Fibroblast of skin of left quadriceps (primary cell): ENCODE data around the gene FAM107A.

Experiments
- DNase-seq, 2 experiments: peaks; one replicate each; pipeline ENCODE4 v3.0.0-alpha.2; 2013; ENCODE audit warnings: low read depth in 2 of 2

The FAM107A gene

GRCh38 chr3:58591517-58592510 is 14.6 kb upstream of the FAM107A start:
- DNase-seq: no peak

GRCh38 chr3:58588030-58588614 is 10.9 kb upstream of the FAM107A start:
- peak in 1 of 2 experiments; percentile 17 for DNase-seq

GRCh38 chr3:58586776-58587192 is 9.6 kb upstream of the FAM107A start:
- DNase-seq: no peak

GRCh38 chr3:58585994-58586393 is 8.8 kb upstream of the FAM107A start:
- DNase-seq: no peak

GRCh38 chr3:58585005-58585786 is 8.0 kb upstream of the FAM107A start:
- peak; percentile 15 to 18 for DNase-seq

GRCh38 chr3:58584690-58585004 is 7.5 kb upstream of the FAM107A start:
- no peak for DNase-seq

GRCh38 chr3:58581328-58582091 is 4.3 kb upstream of the FAM107A start:
- DNase-seq: no peak

GRCh38 chr3:58580826-58581327 is 3.7 kb upstream of the FAM107A start:
- no peak for DNase-seq

GRCh38 chr3:58578873-58579272 is 1.7 kb upstream of the FAM107A start:
- DNase-seq: no peak

- no peak for DNase-seq
Measured at GRCh38 chr3:58576716-58577115, 475 bp downstream of the FAM107A start.

GRCh38 chr3:58575971-58576652 is 1.1 kb downstream of the FAM107A start:
- DNase-seq: no peak

- no peak for DNase-seq
Measured at GRCh38 chr3:58574682-58575081, 2.5 kb downstream of the FAM107A start.

GRCh38 chr3:58574106-58574505 is 3.1 kb downstream of the FAM107A start:
- peak in 1 of 2 experiments; percentile 21 for DNase-seq

GRCh38 chr3:58573640-58574039 is 3.6 kb downstream of the FAM107A start:
- DNase-seq: no peak

- no peak for DNase-seq
Measured at GRCh38 chr3:58572634-58573230, 4.5 kb downstream of the FAM107A start.

GRCh38 chr3:58572013-58572633 is 5.1 kb downstream of the FAM107A start:
- DNase-seq: no peak

GRCh38 chr3:58570851-58571250 is 6.3 kb downstream of the FAM107A start:
- DNase-seq: no peak

GRCh38 chr3:58569287-58570001 is 7.7 kb downstream of the FAM107A start:
- DNase-seq: no peak

- peak; percentile 42 to 44 for DNase-seq
Measured at GRCh38 chr3:58568572-58569286, 8.5 kb downstream of the FAM107A start.
